Measurements from ENCODE around the gene GH2.
"Not testable (repeated sequence)": the region's sequence is repeated elsewhere in the genome, so short reads cannot be mapped to it uniquely, and the experiment has no call there.

The GH2 gene

DNA sequence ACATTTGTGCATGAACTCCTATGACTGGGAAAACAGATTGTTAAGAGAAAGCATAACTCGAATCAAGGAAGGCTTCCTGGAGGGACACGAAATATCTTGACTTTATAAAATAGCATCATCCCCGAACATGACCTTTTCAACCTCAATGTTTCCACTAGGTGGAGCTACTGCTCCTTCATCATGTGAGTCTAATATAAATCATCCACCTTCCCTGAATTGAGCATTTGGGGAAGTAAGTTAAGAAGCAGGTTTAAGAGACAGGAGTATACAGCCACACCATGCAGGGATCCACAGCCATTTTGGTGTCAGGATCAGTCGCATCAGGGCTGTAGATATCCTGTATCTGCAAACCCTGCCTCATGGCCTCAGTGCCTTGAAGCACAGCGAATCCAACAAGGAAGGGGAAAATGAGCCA, 22.1 kb upstream of the GH2 start:
- TF ChIP-seq, protein P1, sequence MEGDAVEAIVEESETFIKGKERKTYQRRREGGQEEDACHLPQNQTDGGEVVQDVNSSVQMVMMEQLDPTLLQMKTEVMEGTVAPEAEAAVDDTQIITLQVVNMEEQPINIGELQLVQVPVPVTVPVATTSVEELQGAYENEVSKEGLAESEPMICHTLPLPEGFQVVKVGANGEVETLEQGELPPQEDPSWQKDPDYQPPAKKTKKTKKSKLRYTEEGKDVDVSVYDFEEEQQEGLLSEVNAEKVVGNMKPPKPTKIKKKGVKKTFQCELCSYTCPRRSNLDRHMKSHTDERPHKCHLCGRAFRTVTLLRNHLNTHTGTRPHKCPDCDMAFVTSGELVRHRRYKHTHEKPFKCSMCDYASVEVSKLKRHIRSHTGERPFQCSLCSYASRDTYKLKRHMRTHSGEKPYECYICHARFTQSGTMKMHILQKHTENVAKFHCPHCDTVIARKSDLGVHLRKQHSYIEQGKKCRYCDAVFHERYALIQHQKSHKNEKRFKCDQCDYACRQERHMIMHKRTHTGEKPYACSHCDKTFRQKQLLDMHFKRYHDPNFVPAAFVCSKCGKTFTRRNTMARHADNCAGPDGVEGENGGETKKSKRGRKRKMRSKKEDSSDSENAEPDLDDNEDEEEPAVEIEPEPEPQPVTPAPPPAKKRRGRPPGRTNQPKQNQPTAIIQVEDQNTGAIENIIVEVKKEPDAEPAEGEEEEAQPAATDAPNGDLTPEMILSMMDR (IDR thresholded peaks at IDR 0.05) = peak; percentile 50
- H3K27ac ChIP-seq = not testable (repeated sequence)

DNA sequence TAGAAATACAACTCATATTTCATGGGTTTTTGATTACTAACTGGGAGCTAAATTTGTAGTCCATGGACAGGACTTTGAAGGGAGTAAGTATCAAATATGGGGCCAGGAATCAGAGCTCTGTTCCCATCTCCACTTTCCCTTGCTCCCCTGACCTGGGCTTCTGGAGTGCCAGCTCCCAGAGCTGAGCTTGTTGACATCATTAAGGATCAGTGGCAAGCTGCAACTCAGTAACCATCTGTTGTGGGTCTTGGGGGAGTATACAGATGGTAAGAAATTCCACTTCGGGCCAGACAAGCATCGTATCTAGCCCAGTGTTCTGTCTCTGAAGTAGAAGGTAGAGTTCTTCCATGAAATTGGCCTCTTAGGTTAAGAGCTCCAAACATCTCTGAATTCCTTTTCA, 20.2 kb upstream of the GH2 start:
- not testable (repeated sequence) for H3K27ac ChIP-seq

- H3K27ac ChIP-seq = not testable (repeated sequence)
These were observed 17.4 kb upstream of the GH2 start for GRCh38 chr17:63898899-63899798.

DNA sequence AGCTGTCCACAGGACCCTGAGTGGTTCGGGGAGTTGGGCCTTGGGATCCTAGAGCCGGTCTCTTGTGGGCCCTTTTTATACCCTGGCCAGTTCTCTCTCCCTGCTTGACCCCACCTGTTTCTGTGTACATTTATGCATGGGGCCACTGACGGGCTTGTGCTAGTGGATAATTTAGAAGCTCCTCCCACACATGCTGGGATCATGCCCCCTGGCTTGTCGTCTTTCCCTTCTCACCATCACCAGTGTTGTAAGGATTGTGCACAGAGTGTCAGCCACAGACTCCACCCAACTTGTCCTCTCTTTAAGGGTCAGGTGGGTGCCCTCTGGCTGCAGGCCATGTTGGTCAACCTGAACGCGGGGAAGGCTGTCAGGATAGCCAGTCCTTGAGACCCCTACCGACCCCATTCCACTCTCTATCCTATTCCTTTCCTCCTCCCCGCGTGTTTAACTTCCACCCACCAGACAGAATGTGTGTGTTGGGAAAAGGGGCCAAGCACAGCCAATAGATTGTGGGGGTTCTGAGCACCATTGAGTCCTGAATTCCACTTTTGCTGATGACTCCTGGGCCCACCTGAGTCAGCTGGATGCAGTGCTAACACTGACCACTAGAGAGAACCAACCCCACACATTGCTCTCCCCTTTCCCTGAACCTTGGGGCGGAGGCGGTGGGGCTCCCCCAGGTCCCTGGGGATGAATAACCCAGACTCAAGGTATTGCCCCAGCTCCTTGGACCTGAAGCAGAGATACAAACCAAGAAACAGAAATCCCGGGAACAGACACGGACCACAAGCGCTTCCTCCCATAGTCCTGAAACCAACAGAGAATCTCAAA, 15.0 kb upstream of the GH2 start, which contains the start of gene CSH1:
TSS of gene CSH1 (minus strand) at position 51 of the 831 bp plus-strand sequence. CDS start 63 bp downstream, outside the sequence.
- H3K27ac ChIP-seq = not testable (repeated sequence)

DNA sequence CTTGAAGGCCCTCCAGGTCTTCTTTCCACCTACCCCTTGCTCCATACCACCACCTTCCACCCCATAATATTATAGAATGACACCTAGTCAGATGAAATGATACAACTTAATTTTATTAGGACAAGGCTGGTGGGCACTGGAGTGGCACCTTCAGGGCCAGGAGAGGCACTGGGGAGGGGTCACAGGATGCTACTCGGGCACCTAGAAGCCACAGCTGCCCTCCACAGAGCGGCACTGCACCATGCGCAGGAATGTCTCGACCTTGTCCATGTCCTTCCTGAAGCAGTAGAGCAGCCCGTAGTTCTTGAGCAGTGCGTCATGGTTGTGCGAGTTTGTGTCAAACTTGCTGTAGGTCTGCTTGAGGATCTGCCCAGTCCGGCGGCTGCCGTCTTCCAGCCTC, 13.1 kb upstream of the GH2 start:
- H3K27ac ChIP-seq = not testable (repeated sequence)

- H3K27ac ChIP-seq = not testable (repeated sequence)
These were observed 12.3 kb upstream of the GH2 start for GRCh38 chr17:63894021-63894420.

- H3K27ac ChIP-seq = not testable (repeated sequence)
These were observed 10.7 kb upstream of the GH2 start for GRCh38 chr17:63892316-63893037.

DNA sequence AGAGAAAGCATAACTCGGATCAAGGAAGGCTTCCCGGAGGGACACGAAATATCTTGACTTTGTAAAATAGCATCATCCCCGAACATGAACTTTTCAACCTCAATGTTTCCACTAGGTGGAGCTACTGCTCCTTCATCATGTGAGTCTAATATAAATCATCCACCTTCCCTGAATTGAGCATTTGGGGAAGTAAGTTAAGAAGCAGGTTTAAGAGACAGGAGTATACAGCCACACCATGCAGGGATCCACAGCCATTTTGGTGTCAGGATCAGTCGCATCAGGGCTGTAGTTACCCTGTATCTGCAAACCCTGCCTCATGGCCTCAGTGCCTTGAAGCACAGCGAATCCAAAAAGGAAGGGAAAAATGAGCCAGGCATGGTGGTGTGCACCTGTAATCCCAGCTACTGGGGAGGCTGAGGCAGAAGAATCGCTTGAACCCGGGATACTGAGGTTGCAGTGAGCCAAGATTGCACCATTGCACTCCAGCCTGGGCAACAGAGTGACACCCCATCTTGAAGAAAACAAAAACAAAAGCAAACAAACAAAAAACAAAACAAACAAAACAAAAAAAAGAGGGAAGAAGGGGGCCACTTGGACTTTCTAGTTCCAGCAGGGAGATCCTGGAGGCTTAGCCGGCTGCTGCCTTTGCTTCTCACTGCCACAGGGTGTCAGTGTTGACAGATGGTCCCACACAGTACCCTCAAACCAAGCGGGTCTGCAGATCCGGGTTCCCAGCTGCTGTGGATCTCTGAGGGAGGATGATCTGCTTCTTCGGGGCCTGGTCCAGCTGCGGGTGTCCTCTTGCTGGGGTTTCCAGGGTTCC, 7.5 kb upstream of the GH2 start:
- not testable (repeated sequence) for H3K27ac ChIP-seq
- TF ChIP-seq, protein P1 (IDR thresholded peaks at IDR 0.05) = peak; percentile 45

DNA sequence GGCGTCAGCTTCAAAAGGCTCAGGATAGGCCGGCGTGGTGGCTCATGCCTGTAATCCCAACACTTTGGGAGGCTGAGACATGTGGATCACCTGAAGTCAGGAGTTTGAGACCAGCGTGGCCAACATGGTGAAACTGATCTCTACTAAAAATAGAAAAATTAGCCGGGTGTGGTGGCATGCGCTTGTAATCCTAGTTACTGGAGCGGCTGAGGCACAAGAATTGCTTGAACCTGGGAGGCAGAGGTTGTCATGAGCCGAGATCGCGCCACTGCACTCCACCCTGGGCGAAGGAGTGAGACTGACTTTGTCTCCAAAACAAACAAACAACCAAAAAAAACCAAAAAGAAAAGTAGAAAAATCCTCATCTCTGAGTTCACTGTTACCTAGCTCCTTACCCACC, 3.4 kb upstream of the GH2 start:
- H3K27ac ChIP-seq = not testable (repeated sequence)

GRCh38 chr17:63882626-63883126, 932 bp upstream of the GH2 start:
- not testable (repeated sequence) for H3K27ac ChIP-seq

DNA sequence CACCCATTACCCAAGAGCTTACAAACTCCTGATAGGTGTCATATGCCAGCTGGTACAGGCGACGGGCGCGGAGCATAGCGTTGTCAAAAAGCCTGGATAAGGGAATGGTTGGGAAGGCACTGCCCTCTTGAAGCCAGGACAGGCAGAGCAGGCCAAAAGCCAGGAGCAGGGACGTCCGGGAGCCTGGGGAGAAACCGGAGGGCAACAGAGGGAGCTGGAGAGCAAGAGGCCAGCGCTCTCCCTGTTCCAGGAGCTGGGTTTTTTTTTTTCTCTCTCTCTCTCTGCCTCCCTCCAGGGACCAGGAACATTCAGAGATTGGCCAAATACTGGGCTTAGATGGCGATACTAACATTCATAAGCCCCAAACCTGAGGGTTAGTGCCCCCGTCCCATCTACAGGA, 407 bp downstream of the GH2 start:
- not testable (repeated sequence) for H3K27ac ChIP-seq

GRCh38 chr17:63880706-63881105, 1.0 kb downstream of the GH2 start:
- TF ChIP-seq, protein P1 (IDR thresholded peaks at IDR 0.05) = no peak
- TF ChIP-seq ZFX (IDR thresholded peaks at IDR 0.05; ENCODE audit: borderline replicate concordance) = no peak
- no peak overlapping the region for H3K27ac ChIP-seq

DNA sequence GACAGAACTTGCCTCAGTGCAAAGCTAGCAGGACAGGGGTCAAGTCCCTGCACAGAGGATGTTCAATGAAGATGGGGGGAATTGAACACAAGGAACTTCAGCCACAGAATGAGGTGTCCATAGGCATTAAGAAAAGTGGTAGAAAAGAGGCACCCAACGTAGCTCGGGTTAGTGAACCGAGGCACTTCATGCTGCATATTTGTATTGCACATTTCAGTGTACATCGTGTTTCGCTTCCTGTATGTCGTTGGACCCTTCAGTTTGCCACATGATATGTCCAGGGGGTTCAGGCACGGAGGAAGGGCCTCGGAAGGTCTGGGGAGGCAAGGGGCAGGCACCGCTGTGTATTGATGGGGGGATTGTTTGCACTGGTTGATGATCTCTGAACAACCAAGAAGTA, 3.3 kb downstream of the GH2 start:
- not testable (repeated sequence) for H3K27ac ChIP-seq

DNA sequence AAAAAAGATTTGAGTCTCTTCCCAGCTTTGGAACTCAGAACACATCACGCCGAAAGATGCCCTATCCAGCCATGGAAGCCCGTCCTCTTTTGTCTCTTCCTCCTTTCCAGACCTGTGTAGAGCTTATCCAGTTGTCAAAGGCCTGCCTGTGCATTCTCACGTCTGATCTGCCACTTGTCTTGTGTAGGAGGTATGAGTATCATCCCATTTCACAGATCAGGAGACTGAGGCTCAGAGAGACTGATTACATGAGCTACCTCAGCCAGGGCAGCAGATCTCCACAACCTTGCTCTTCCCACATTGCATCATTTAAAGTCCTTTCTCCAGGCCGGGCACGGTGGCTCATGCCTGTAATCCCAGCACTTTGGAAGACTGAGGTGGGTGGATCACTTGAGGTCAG, 7.1 kb downstream of the GH2 start:
- H3K27ac ChIP-seq = not testable (repeated sequence)

GRCh38 chr17:63874061-63874626, 7.6 kb downstream of the GH2 start:
- not testable (repeated sequence) for H3K27ac ChIP-seq
